Activated CD4-positive, CD25-positive, alpha-beta regulatory T cell treated with anti-CD3 and anti-CD28 coated beads, Interleukin-2, amount 50 U/mL, for 72 hours (primary cell): ENCODE results near the gene CLNK.
"Not testable (repeated sequence)": the region's sequence is repeated elsewhere in the genome, so short reads cannot be mapped to it uniquely, and the experiment has no call there.

Experiments used
- DNase-seq: peaks from one replicate; pipeline ENCODE4 v3.0.0; 2021

The CLNK gene

GRCh38 chr4:10606483-10607155, 77.9 kb downstream of the CLNK start:
- DNase-seq = no peak

GRCh38 chr4:10605746-10606482, 78.7 kb downstream of the CLNK start:
- DNase-seq = no peak

- no peak for DNase-seq
Measured at GRCh38 chr4:10605031-10605430, 79.5 kb downstream of the CLNK start.

GRCh38 chr4:10599574-10599973, 85.0 kb downstream of the CLNK start:
- no peak for DNase-seq

- DNase-seq = no peak
Measured at GRCh38 chr4:10598829-10599228, 85.7 kb downstream of the CLNK start.

GRCh38 chr4:10596586-10597290, 87.8 kb downstream of the CLNK start:
- DNase-seq = no peak

GRCh38 chr4:10593130-10593529, 91.4 kb downstream of the CLNK start:
- DNase-seq = no peak

- no peak for DNase-seq
Measured at GRCh38 chr4:10590896-10591295, 93.7 kb downstream of the CLNK start.

- no peak for DNase-seq
Measured at GRCh38 chr4:10589799-10590198, 94.8 kb downstream of the CLNK start.

GRCh38 chr4:10589321-10589720, 95.2 kb downstream of the CLNK start:
- DNase-seq = no peak

GRCh38 chr4:10587697-10588096, 96.9 kb downstream of the CLNK start:
- DNase-seq = no peak

- no peak for DNase-seq
Measured at GRCh38 chr4:10587296-10587695, 97.3 kb downstream of the CLNK start.

- no peak for DNase-seq
Measured at GRCh38 chr4:10584042-10584441, 100.5 kb downstream of the CLNK start.

- no peak for DNase-seq
Measured at GRCh38 chr4:10582951-10583350, 101.6 kb downstream of the CLNK start.

GRCh38 chr4:10582059-10582686, 102.4 kb downstream of the CLNK start:
- no peak for DNase-seq

- no peak for DNase-seq
Measured at GRCh38 chr4:10581022-10581421, 103.5 kb downstream of the CLNK start.

GRCh38 chr4:10579648-10580047, 104.9 kb downstream of the CLNK start:
- no peak for DNase-seq

- no peak for DNase-seq
Measured at GRCh38 chr4:10577508-10578426, 106.8 kb downstream of the CLNK start.

GRCh38 chr4:10577018-10577417, 107.5 kb downstream of the CLNK start:
- no peak for DNase-seq

GRCh38 chr4:10576236-10576635, 108.3 kb downstream of the CLNK start:
- no peak for DNase-seq

GRCh38 chr4:10575414-10575813, 109.2 kb downstream of the CLNK start:
- no peak for DNase-seq

- not testable (repeated sequence) for DNase-seq
Measured at GRCh38 chr4:10574553-10574952, 110.0 kb downstream of the CLNK start.
